SHP77 (cell line): ENCODE results near the gene WWOX.

Experiments used
- DNase-seq, 2 experiments: peaks; one replicate each; lab custom pipeline; 2025; lab: John Stamatoyannopoulos, UW

Gene WWOX

DNA sequence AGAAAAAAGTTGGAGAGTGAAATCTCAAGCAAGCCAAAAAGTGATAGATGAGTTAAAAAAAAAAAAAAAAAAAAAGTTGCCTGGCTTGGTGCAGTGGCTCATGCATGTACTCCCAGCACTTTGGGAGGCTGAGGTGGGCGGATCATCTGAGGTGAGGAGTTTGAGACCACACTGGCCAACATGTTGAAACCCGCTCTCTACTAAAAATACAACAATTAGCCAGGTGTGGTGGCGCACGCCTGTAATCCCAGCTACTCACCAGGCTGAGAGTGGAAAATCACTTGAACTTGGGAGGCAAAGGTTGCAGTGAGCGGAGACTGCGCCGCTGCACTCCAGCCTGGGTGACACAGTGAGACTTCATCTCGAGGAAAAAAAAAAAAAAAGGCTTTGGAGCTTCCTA, 668.8 kb downstream of the WWOX start:
- no peak for DNase-seq

DNA sequence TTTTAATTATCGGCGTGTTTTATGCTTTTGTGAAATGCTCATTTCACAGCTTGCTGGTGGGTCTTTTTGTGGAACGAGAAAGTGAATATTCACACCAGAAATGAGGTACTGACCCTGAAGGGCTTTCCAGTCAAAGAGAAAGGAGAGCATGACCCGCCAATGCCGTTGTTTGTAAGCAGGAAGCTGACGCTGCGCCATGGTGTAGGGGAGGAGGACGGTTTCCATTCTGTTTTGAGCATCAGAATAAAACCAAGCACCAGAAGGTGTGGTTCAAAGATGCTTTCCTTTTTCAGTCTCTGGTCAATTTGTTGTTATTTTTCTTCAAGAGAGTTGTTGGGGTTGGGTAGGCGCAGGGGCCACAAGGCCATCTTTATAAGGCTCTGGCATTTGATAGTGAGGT, 669.3 kb downstream of the WWOX start:
- no peak for DNase-seq

DNA sequence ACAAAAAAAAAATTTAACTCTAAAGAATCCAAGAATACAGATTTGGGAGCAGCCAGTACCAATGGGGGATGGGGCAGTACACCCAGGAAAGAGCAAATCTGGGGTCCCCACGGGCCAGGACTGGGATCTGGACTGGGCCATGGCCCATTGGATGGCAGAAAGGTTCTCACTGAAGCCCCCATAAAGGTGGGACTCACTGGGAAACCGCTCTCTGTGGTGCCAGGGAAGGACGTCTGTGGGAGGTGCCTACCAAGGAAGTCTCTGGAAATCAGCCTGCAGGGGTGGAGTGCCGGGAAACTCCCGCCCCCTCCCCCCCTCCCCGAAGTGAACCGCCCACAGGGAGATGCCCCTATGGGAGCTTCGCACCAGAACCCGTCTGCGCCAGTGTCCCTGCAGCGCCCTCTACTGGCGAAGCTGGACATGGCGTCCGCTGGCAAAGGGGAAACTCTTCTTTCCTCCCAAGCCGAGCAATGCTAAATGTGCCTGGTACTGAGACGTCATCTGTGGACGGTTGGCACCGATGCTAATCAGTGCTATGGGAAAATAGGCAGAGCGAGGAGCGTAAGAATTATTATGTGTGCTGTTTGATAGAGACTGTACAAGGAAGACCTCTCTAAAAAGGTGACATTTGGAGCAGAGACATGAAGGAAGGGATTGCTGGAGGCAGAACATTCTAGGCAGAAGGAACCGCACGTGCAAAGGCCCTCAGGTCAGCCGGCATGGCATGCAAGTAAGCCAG, 671.1 kb downstream of the WWOX start:
- peak; percentile 55 to 63 for DNase-seq

DNA sequence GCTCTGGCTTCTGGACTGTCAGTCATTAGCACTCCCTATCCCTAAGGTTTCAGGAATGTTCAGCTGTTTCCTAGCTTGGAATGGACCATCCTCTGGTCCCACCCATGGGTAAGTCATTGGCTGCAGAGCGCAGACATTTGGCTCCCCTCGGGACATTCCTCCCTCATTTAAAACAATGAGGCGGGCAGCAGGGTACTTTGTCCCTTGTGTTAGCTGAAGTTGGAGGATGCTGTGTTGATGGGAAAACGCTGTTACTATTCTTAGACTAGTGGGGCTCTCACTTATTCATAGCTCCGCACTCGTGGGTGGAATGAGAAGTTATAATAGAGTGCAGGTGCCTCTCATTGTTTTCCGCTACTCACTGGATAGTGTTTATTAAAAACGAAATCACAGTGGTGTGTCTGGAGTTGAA, 673.8 kb downstream of the WWOX start:
- no peak for DNase-seq

DNA sequence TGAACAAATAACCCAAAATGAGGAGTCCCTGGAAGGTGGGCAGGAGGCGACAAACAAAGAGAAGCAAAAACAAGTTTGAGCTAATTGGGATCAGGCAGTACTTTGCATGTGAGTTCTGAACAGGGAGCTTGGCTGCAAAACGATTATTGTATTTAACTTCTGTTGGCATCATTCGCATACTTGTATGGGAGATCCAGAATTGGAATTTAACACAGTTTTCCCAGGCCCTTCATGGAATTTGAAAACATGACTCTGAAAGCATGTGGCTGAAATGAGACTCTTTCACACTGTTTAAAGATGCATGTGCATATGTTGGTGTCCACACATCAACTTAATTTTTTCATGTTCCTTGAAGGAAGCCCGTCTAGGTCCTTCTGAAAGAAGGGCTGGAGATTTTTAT, 674.3 kb downstream of the WWOX start:
- no peak for DNase-seq

DNA sequence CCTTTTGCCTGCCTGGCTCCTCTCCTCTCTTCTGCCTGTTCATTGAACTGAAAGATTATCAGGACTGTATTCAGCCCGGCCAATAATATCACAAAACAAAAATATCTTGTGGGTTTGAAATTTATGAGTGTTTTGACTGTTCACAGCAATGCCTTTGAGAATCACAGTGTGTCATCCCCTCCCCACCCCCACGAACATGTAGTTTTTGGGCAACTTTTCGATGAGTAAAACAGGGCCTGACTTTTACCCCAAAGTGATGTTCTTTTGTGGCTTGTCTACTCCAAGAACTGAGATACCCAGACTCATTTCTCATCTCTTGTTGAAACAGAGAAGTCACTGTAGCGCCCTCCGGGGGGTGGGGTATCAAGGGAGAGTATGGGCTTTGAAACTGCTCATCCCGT, 675.7 kb downstream of the WWOX start:
- DNase-seq = no peak

DNA sequence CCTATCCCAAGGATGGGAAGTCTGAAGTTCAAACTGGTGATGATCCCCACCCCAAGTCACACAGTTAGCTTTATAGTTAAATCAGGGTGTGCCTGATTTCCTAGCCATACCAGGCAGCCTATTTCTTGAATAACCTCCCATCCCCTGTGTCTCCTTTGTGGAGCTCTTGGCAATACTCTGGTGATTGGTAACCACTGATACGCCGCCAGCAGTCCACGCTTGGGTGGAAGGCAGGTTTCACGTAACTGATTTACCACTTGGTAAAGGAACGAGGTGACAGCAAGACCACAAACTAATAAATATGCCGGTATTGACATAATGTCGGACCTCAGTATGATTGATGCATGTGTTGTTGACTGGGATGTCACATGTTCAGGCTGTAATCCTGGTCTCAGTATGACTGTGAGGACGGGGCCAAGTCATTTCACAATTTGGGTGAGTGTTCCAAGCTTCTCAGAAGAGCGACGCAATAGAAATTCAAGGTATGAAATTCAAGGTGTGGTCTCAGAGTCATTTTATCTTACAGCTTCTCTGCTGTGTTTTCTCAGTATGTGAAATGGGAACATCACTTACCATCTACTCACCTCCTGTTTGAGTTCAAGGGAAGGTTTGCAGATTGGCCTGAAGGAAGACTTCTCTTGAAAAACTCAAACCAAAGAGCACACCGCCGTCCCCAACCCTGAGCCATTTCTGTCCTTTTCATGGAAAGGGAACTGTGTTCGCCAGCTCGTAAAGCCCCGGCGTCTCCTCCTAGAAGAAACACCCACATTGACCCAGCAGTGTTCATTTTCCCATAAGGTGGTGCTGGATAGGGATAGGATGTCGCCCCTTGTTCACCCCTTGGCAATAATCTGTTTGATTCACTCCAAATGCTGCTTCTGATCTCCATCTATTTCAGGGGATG, 678.9 kb downstream of the WWOX start:
- no peak for DNase-seq

DNA sequence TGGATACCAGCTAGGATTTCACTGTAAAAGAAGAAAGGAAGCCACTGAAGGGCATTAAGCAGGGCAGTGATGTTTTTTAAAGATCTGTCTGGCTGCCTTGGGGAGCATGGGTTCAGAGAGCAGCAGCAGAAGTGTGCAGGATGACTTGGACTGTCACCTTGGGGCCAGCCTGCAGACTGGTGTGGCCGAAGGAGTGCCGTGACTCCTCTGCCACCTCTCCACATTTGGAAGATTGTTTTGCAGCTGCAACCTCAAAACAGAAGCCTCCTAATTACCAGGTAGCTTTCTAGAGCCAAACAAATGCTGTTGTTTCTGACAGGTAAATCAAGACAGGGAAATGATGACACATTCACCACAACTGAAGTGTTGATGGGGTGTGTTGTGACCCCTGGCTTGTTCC, 681.4 kb downstream of the WWOX start:
- DNase-seq = no peak

DNA sequence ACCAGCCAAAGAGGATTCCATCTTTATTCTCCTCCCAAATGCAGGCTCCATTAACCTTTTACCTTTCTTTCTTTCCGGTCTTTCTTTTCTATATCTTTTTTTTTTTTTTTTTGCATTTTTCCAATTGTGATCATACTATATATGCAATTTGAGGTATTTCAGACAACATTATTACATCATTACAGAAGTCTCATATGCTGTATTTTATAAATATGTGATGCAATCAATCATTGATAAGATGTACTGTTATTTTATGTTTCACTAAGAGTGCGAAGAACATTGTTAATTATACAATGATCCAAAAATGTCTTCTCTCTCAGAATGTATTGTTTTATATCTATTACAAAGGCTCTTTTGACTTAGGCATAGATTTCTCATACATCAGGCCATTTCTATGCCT, 683.1 kb downstream of the WWOX start:
- no peak for DNase-seq

DNA sequence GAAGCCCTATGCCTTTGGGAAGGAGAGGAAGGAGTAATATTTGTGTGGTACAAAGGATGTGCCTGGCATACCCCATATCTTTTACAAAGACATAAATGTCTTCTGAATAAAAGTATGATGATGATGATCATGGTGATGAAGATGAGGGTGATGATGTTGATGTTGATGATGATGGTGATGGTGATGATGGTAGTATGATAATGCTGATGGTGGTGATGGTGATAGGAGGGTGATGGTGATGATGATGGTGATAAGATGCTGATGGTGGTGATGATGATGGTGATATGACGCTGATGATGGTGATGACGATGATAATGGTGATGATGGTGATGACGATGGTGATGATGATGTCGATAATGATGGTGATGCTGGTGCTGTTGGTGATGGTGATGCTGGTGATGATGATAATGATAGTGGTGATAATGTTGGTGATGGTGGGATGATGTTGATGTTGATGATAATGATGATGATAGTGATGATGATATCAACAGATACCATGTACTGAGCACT, 684.2 kb downstream of the WWOX start:
- DNase-seq = no peak

DNA sequence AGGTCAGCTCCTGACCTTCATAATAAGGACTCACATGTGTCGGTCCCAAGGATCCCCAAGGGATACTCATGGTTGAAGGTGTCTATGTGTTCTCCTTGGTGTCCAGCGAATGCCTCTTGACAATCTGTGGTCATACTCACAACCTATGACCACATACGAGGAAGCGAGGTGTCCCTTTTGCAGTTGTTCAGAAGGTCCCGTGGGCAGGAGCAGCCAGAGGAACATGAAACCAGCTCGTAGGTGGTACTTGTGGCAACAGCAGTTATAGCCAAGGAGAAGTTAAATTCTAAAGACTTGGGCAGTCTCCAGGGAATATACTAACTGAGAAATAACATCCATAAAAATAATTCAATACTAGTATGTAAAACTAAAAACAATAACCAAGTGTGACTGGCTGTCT, 685.3 kb downstream of the WWOX start:
- no peak for DNase-seq

DNA sequence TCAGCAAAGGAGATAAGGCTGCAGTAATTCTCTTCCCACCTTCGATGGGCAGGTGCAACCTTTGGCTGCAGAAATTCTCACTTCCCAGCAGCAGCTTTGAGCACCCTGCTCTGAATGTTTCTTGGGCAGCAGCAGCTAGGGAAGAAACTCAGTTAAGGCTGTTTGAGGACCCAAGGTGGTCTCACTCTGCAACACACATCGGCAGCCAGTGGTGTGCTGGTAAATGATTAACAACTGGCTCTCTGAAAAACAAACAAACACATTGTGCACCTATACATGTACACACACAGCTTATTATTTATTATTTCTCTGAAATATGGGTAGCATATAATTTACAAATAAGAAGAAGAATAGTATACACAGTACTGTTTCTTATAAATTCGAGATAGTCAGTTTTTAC, 685.8 kb downstream of the WWOX start:
- DNase-seq = no peak

DNA sequence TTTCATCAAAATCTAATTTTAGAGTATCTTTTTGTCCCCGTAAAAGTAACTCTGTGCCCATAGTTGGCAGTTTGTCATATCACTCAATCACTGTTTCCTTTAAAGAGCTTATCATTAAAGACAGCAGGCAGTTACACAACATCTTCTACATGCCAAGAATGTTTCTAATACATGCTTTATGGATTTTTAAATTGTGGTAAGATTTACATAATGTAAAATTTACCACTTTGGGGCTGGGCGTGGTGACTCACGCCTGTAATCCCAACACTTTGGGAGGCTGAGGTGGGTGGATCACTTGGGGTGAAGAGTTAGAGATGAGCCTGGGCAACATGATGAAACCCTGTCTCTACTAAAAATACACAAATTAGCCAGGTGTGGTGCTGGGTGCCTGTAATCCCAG, 687.2 kb downstream of the WWOX start:
- no peak for DNase-seq

DNA sequence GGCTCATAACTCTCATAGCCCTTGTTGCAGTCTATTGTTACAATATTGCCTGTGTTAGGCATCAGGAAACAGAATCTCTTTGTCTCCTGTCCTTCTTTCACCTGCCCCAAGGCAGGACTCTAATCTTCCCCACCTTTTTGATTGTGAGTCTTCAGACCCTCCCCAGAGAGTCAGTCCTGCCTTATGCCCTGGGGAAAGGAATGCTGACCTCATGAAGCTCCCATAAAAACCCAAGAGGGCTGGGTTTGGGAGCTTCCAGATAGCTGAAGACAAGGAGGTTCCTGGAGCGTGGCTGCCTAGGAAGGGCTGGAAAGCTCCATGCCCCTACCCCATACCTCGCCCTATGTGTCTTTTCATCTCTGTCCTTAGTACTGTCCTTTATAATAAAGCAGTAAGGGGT, 688.8 kb downstream of the WWOX start:
- DNase-seq = no peak

DNA sequence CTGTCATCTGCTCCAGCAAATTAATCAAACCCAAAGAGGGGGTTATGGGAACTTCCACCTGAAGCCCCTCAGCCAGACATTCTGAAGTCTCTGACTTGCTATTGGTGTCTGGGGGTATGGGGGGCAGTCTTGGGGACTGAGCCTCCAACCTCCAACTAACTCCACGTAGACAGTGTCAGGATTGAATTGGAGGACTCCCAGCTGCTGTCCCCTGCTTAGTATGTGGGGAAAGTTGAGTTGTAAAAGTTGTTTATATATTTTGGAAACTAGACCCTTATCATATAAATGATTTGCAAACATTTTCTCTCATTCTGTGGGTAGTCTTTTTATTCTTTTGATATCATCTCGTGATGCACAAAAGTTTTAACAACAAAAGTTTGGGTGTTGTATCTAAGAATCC, 689.2 kb downstream of the WWOX start:
- DNase-seq = no peak

DNA sequence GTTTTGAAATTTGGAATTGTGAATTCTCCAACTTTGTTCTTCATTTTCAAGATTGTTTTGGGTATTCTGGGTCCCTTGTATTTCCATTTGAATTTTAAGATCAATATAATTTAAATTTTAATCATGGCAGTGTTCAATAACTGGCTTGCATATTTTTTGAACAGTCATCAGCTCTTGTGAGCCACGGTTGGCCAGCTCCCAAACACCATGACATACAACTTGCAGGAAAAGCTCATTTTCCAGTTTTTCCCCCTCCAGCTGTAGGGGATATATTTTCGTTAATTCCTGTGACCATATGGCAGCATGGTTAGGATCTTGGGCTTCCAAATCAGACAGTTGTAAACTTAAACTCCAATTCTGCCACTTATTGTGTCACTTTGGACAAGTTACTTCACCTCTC, 690.1 kb downstream of the WWOX start:
- DNase-seq = no peak

DNA sequence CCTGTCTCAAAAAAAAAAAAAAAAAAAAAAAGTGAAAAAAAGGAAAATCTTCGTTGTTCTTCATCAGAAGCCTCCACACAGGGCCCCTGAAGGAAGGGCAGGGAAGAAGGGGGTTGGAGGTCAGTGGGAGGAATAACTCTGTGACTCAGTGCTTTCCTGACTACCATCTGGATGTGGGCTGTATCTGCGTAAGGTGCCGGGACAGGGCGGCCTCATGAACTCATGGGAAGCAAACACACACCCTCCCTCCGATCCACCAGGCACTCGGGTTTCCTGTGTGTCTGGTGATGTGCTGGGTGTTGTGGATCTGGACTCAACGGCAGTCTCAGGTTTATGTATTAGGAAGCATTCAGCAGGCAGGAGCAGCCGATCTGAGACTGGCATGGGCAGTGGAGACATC, 691.6 kb downstream of the WWOX start:
- no peak for DNase-seq

DNA sequence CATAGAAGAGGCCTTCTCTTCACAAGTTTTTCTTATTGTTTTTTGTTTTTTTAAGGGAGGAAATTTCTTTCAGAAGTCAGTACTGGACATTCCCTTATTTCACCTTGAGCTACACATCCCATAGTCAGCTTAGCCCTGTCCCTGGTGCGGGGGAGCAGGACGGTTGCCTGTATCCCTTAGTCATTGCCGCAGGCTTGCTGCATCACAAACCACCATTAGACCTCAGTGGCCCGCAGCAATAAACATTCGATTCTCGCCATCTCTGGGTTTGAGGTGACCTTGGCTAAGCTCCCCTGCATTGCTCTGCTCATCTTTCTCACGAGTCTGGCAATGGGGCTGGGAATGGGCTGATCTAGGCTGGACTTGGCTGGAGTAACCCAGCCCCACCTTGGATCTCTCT, 692.5 kb downstream of the WWOX start:
- no peak for DNase-seq

DNA sequence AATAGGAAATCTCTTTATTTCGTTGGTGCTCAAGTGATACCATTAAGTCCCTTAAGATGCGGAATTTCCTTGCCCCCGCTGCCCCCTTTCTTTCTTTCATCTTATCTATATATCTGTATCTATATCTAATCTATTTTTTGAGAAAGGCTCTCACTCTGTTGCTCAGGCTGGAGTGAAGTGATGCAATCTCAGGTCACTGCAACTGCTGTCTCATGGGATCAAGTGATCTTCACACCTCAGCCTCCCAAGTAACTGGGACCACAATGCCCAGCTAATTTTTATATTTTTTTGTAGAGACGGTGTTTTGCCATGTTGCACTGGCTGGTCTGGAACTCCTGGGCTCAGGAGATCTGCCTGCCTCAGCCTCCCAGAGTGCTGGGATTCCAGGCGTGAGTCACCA, 693.5 kb downstream of the WWOX start:
- DNase-seq = no peak

DNA sequence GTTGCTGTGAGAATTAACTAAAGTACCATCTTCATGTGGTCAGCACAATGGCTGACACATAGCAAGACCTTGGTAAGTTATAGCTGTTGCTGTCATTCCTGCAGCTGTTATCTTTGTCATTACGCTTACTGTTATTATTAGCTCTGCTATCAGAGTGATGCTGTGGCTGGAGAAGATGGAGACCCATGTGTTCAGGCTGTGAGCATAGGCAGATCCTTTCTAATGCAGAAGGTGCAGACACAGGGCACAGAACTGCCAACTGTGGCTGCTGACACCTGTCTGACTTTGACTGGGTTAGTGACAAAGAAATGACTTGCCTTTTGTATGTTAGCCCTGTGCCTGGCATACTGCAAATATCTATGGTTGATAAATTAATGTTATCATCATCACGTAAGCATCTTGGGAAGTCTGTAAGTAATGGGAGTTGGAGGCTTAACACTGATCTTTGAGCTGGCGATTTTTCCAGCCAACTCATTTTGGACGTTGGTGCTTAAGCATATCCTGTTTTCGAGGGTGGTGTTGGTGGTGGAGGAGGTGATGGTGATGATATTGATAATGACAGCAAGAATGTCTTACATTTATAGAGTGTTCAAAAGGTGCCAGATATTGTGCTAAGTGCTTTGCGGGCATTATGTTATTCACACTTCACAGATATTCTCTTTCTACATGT, 695.3 kb downstream of the WWOX start:
- no peak for DNase-seq

DNA sequence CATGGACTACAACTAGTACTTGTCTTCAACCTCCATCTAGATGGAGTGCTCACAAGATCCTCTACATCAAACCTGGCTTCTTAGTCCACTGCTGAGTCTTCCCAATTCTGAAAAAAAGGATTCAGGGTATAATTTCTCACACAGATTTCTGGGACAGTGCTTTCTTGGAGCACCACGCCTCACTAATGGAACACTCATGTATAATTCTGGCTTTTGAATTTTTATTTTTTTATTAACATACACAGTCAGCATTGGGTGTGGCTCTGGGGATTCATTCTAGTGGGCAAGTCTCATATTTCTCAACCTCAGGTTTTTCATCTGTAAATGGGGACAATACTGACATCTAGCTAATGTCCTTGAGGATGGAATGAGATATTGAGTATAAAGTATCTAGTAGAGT, 696.0 kb downstream of the WWOX start:
- no peak for DNase-seq

DNA sequence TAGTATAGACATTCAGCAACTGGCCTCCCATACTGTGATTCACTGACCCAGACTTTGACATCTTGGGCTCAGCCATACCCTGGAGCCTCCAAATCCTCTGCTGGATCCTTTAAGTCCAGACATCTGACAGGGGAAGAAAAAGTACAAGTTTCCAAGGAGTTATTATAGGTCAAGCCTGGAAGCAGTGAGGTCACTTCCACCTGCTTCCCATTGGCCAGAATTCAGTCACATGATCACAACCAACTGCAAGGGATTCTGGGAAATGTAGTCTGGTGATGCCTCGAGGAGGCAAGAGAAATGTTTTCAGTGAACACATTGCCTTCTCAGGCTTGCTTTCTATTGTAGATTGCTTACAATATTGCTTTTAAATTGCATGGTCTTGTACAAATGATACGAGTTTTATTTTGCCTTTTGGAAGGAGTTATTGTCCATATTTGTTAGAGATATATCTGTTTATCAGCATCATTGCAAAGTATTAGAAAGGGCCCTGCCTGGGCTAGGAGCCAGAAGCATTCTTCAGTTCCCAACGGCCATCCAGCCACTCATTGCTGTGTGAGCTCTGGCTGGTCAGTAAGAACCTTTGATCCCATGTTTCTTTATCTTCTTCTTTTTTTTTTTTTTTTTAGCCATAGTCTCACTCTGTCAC, 696.9 kb downstream of the WWOX start:
- peak; percentile 2 to 20 for DNase-seq
